Measurements from ENCODE around the gene NACC2. TPM values are rescaled to one million over a fixed set of nuclear protein-coding genes. Genes with fewer than 3 reads are reported as not detected.

Gene NACC2
- total and polyA plus RNA-seq, 2 donors (not counting 3 experiments of a cell fraction or from before 2014, with no cell fraction given) = 15.8 to 27.1 TPM

DNA sequence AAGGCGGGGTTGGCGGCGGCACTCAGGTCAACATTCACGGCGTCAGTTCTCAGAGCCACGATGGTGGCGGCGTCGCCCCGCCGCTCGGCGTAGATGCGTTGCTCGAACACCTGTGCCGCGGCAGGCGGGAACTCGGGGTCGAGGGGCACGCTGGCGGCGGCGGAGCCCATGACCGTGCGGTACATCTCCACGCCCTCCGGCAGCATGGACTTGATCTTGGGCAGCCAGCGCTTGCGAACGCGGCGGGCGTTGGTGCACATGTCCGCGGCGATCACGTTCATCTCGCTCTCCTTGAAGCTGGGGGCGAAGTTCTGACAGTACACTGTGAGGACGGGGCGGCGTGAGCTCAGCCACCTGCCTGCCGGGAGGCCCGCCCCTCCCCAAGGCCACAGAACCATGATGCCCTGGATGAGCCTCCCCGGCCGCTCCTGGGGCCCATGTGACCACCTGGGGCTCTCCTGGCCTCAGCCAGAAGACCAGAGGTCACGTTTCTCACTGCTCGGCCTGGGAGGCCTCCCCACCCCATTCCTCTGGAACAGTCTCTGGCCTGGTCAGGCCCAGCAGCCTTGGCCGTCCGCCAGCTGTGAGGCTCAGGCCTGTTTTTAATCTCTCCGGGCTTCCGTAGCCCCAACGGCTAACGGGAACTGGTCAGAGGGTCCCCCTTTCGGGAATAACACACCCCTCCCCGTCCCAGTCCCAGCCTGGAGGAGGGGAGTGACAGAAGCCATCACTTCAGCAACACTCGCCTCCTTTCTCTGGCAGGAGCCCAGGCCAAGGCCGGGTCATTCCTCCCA, 83.2 kb downstream of the NACC2 start:
- CTCF ChIA-PET = interaction anchor here (0.7 to 1.9 kb wide), 5 partner anchors 19 to 111 kb away, joined by 3 to 12 read pairs (median 4); no protein-coding TSS in a partner anchor
- Histone ChIP-seq H3K27me3 (ENCODE audit: control insufficient read depth in 2 of 2, insufficient read depth in 2 of 2, low read length in 2 of 2) (no peaks in the 10 kb centered on the region), H4K20me1 (replicated peaks; ENCODE audit: control insufficient read depth, extremely low read depth, insufficient read depth, low read length) (no peaks in the 10 kb centered on the region), H3K27ac (ENCODE audit: insufficient read depth, low read depth, low read length) (peak overlapping the region; percentile 76), H3K9me3 (replicated peaks; ENCODE audit: control insufficient read depth, insufficient read depth, low read length) (no peaks in the 10 kb centered on the region), H3K36me3 (ENCODE audit: control insufficient read depth in 2 of 2, extremely low read depth in 1 of 2, insufficient read depth in 2 of 2, low read length in 2 of 2) (peaks cover 0 to 2% of the 10 kb centered on the region in 2 experiments), H3K79me2 (ENCODE audit: control insufficient read depth, insufficient read depth, low read length) (peaks cover 3% of the 10 kb centered on the region), H3K9me1 (replicated peaks; ENCODE audit: control insufficient read depth, extremely low read depth, insufficient read depth, low read length) (no peaks in the 10 kb centered on the region), H3K4me1 (ENCODE audit: control insufficient read depth, extremely low read depth, insufficient read depth, low read length) (peaks cover 54% of the 10 kb centered on the region), H3K4me2 (ENCODE audit: insufficient read depth, low read length) (peak overlapping the region; percentile 49), H3K4me3 (replicated peaks in 1 of 3; ENCODE audit: insufficient read depth in 1 of 3, low read depth in 1 of 3, low read length in 3 of 3) (no peak overlapping the region), H2AFZ (ENCODE audit: low read depth, low read length) (peak overlapping the region; percentile 66), H3K9ac (replicated peaks; ENCODE audit: extremely low read depth, insufficient read depth, low read length) (peak overlapping the region; percentile 30)
- POLR2A ChIA-PET = no interaction called here
- dilution Hi-C loops (cut with MboI; ENCODE audit: extremely low pct_ligation_motif_present, low sequenced_read_pairs) (no loop called here), intact Hi-C loops (cut with micrococcal nuclease) (loop anchor here (1.0 kb wide), 3 partner anchors 20 to 43 kb away; no protein-coding TSS in a partner anchor)
- DNase-seq (ENCODE audit: low read depth, low spot score) = peak; percentile 70
- BruUV-seq (replicated peaks) = no TSS peak
- TF ChIP-seq, protein P1, sequence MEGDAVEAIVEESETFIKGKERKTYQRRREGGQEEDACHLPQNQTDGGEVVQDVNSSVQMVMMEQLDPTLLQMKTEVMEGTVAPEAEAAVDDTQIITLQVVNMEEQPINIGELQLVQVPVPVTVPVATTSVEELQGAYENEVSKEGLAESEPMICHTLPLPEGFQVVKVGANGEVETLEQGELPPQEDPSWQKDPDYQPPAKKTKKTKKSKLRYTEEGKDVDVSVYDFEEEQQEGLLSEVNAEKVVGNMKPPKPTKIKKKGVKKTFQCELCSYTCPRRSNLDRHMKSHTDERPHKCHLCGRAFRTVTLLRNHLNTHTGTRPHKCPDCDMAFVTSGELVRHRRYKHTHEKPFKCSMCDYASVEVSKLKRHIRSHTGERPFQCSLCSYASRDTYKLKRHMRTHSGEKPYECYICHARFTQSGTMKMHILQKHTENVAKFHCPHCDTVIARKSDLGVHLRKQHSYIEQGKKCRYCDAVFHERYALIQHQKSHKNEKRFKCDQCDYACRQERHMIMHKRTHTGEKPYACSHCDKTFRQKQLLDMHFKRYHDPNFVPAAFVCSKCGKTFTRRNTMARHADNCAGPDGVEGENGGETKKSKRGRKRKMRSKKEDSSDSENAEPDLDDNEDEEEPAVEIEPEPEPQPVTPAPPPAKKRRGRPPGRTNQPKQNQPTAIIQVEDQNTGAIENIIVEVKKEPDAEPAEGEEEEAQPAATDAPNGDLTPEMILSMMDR (IDR thresholded peaks at IDR 0.05; ENCODE audit: extremely low read depth in 1 of 2, insufficient read depth in 1 of 2, low read depth in 1 of 2, low read length in 2 of 2) = no peak
- TF ChIP-seq POLR2AphosphoS5 (IDR thresholded peaks at IDR 0.05; ENCODE audit: insufficient read depth, low read depth, low read length) = peak; percentile 50
- FAIRE-seq = peak; percentile 87

DNA sequence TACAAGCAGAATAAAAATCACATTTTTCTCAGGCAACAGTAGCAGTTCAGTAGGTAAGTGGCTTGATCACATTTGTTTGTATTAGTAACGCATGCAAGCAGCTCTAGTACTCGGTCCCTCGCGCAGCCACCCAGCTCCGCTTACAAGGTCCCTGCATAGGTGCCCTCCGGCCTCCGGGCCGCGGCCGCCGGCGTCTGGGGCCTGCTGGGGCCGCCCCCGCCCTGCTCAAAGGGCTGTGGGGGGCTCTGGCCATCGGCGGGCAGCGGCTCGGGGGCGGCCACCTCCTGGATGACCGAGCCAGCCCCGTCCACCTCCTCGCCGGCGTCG, 83.8 kb downstream of the NACC2 start:
- Histone ChIP-seq H4K20me1 (replicated peaks; ENCODE audit: control insufficient read depth, extremely low read depth, insufficient read depth, low read length) (no peaks in the 10 kb centered on the region), H3K9me3 (replicated peaks; ENCODE audit: control insufficient read depth, insufficient read depth, low read length) (no peaks in the 10 kb centered on the region), H3K4me2 (ENCODE audit: insufficient read depth, low read length) (peak overlapping the region; percentile 49), H3K27ac (ENCODE audit: insufficient read depth, low read depth, low read length) (peak overlapping the region; percentile 76), H3K4me1 (ENCODE audit: control insufficient read depth, extremely low read depth, insufficient read depth, low read length) (peaks cover 54% of the 10 kb centered on the region), H3K36me3 (ENCODE audit: control insufficient read depth in 2 of 2, extremely low read depth in 1 of 2, insufficient read depth in 2 of 2, low read length in 2 of 2) (peaks cover 0 to 2% of the 10 kb centered on the region in 2 experiments), H2AFZ (ENCODE audit: low read depth, low read length) (no peak overlapping the region), H3K9me1 (replicated peaks; ENCODE audit: control insufficient read depth, extremely low read depth, insufficient read depth, low read length) (no peaks in the 10 kb centered on the region), H3K79me2 (ENCODE audit: control insufficient read depth, insufficient read depth, low read length) (peaks cover 2% of the 10 kb centered on the region), H3K27me3 (ENCODE audit: control insufficient read depth in 2 of 2, insufficient read depth in 2 of 2, low read length in 2 of 2) (no peaks in the 10 kb centered on the region), H3K9ac (replicated peaks; ENCODE audit: extremely low read depth, insufficient read depth, low read length) (no peak overlapping the region), H3K4me3 (replicated peaks in 1 of 3; ENCODE audit: insufficient read depth in 1 of 3, low read depth in 1 of 3, low read length in 3 of 3) (no peak overlapping the region)
- dilution Hi-C loops (cut with MboI; ENCODE audit: extremely low pct_ligation_motif_present, low sequenced_read_pairs) (no loop called here), intact Hi-C loops (cut with micrococcal nuclease) (loop anchor here (1.0 kb wide), 3 partner anchors 19 to 42 kb away; no protein-coding TSS in a partner anchor)
- CTCF ChIA-PET = interaction anchor here (0.7 to 1.9 kb wide), 5 partner anchors 19 to 111 kb away, joined by 3 to 12 read pairs (median 4); no protein-coding TSS in a partner anchor
- no peak for DNase-seq (ENCODE audit: low read depth, low spot score)
- no TSS peak for BruUV-seq (replicated peaks)
- POLR2A ChIA-PET = no interaction called here
- FAIRE-seq = no peak
- no peak for TF ChIP-seq POLR2AphosphoS5 (IDR thresholded peaks at IDR 0.05; ENCODE audit: insufficient read depth, low read depth, low read length)
- no peak for TF ChIP-seq POLR2A (IDR thresholded peaks at IDR 0.05; ENCODE audit: low read depth, low read length)
- no peak for TF ChIP-seq EZH2 (IDR thresholded peaks at IDR 0.05; ENCODE audit: borderline replicate concordance, low read depth, low read length, severe bottlenecking)
- TF ChIP-seq, protein P1 (IDR thresholded peaks at IDR 0.05; ENCODE audit: extremely low read depth in 1 of 2, insufficient read depth in 1 of 2, low read depth in 1 of 2, low read length in 2 of 2) = no peak
- no peak for TF ChIP-seq JUN (IDR thresholded peaks at IDR 0.05; ENCODE audit: borderline replicate concordance, insufficient read depth, insufficient read length, low read depth)
- no peak for TF ChIP-seq FOS (IDR thresholded peaks at IDR 0.05; ENCODE audit: borderline replicate concordance, insufficient read depth, low read length)
- TF ChIP-seq, protein P2, sequence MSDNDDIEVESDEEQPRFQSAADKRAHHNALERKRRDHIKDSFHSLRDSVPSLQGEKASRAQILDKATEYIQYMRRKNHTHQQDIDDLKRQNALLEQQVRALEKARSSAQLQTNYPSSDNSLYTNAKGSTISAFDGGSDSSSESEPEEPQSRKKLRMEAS (IDR thresholded peaks at IDR 0.05; ENCODE audit: insufficient read depth, insufficient read length) = no peak
- no peak for TF ChIP-seq GATA2 (IDR thresholded peaks at IDR 0.05; ENCODE audit: insufficient read depth, insufficient read length, low read depth, low read length)
- no peak for TF ChIP-seq MYC (IDR thresholded peaks at IDR 0.05; ENCODE audit: low read depth, low read length)
